Tongue (tissue), 2 donors: ENCODE measurements around the gene ARMC8. TPM values are rescaled to one million over a fixed set of nuclear protein-coding genes. Genes with fewer than 3 reads are reported as not detected.

Experiments used
- DNase-seq: peaks from one replicate; pipeline ENCODE4 v3.0.0-alpha.2; 2015
- total RNA-seq: library from RNA; depleted of rRNA; stranded (reverse); fragments of >200 nt; gene quantifications from one replicate; pipeline ENCODE4 v1.2.3, GENCODE V29; 2014

The ARMC8 gene
- total RNA-seq, 1 donor from 2014 or later: 65.9 TPM

DNA sequence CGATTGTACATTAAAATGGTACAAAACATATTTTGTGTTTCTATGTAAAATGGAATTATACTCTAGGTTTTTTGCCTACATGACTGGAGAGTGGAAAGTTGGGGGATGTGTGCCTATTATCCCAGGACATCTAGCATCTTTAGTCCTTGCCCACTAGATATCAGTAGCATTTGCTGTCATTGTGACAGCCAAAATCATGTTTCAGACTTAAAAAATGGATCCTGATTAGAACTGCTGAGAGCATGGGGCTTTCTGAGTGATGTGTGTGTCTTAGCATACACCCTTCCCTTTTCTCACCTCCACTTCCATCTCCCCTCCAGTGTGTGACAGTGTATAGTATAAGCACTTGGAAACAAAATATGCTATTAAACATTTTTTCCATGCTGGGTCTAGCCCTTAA is 13.3 kb downstream of the ARMC8 start:
- no peak for DNase-seq

- DNase-seq: no peak
Measured at GRCh38 chr3:138202945-138203701, 16.0 kb downstream of the ARMC8 start.

GRCh38 chr3:138203938-138204337 is 16.8 kb downstream of the ARMC8 start:
- no peak for DNase-seq

DNA sequence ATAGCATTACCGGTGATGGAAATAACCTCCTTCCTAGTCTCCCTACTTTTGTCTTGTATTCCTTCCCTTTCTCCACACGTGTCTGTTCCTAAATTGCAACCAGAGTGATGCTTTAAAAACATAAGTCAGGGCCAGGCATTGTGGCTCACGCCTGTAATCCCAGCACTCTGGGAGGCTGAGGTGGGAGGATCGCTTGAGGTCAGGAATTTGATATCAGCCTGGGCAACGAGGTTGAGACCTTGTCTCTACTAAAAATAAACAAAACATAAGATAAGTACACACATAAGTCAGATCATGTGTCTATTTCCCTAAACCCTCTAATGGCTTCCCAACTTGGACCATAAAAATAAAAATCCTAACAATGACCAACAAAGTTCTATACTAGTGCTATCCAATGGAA is 18.4 kb downstream of the ARMC8 start:
- no peak for DNase-seq

DNA sequence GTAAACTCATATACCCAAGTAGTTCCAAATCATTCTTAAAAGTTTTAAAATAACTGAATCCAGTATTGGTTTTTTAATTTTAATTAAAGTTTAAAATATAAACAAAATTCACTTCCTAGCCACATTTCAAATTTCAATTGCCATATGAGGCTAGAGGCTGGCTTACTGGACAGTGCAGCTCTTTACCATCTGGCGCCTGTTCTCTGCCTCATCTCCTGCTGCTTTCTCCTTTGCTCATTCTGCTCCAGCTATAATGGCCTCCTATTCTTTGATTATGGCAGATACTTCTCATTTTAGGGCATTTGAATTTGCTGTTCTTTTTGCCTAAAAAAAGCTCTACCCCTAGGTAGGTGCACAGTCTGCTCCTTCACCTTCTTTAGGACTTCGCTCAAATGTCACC is 19.1 kb downstream of the ARMC8 start:
- no peak for DNase-seq

DNA sequence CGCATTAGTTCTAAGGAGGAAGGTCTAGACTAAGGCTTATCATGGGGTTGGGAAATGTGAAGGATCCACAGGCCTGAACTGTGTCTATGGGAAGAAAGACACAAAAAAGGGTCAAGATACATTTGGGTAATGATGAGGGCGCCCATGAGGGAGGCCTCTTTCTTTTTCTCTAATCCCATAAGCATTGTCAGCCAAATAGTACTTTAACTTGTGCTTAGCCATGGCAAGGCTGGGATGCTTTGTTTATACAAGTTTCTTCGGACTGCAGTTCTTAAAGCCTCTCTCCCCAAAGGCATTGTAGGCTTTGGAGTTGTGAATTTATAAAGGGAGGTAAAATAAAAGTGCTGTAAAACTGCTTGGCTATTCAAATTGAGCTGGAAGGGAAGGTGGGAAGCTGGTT is 23.4 kb downstream of the ARMC8 start:
- no peak for DNase-seq

GRCh38 chr3:138213398-138214085 is 26.4 kb downstream of the ARMC8 start:
- DNase-seq: no peak

- no peak for DNase-seq
Measured at GRCh38 chr3:138219255-138219654, 32.2 kb downstream of the ARMC8 start.

- no peak for DNase-seq
Measured at GRCh38 chr3:138220242-138220641, 33.1 kb downstream of the ARMC8 start.

DNA sequence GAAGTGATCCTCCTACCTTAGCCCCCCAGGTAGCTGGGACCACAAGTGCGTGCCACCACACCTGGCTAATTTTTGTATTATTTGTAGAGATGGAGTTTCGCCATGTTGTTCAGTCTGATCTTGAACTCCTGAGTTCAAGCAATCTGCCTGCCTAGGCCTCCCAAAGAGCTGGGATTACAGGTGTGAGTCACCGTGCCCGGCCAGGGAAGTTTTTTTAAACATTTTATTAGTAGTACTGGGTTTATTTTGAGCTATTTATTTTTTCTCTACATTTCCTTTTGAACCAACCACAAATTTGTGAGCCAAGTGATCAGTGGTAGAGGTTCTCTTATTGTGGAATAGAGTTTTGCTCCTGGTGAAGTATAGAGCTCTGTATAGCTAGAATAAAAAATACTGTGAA is 33.7 kb downstream of the ARMC8 start:
- no peak for DNase-seq

DNA sequence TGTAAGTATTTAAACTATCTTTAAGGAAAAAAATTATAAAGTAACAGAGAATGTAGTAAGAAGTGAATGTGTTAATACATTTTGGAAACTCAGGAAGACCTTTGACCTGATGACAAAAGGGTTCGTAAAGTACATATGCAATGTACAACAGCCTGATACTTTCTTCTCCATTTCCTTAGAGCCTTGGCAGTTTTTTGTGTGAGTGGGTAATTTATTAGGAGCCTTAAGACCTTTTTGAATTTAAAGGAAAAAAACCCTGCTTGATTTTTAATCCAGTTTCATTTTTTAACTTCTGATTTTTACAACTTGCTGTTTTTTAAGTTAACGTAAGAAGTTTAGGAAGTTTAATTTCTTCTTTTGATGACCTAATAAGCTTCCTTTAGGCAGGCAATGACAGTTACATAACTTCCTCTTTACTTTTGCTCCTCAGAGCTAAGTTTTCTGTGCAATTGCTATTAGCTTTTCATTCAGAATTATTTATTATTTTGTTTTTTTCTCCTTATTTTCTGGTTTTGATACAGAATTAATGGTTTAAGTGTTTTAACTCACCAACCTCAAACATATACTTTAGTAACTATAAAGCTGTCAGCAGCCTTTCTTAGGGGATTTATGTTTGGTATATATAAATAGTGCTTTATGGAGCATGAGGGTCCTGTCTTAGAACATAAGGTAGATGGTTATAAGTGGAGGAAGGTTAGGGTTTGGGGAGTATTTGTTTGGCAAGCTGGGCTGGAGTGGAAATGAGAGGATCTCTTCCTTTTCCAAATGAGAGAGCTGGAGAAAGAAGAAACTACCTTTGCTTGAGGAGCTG is 35.2 kb downstream of the ARMC8 start:
- no peak for DNase-seq

DNA sequence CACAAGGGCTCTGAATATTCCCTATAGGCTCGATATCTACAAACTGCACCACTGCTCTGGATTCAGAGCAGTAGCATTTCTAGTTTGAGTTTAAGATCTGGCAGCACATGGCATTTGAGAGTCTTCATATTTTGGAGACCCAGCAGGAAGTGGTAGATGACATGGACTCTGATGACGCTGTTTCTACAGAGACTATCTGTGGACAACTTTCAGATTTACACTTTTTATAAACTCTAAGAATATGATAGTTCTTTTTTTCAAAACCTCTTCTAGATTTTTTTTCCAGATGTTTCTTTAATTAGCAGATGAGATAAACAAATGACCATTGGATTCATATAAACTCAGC is 35.8 kb downstream of the ARMC8 start:
- no peak for DNase-seq

GRCh38 chr3:138227650-138228049 is 40.5 kb downstream of the ARMC8 start:
- DNase-seq: no peak

GRCh38 chr3:138230525-138230924 is 43.4 kb downstream of the ARMC8 start:
- DNase-seq: no peak

DNA sequence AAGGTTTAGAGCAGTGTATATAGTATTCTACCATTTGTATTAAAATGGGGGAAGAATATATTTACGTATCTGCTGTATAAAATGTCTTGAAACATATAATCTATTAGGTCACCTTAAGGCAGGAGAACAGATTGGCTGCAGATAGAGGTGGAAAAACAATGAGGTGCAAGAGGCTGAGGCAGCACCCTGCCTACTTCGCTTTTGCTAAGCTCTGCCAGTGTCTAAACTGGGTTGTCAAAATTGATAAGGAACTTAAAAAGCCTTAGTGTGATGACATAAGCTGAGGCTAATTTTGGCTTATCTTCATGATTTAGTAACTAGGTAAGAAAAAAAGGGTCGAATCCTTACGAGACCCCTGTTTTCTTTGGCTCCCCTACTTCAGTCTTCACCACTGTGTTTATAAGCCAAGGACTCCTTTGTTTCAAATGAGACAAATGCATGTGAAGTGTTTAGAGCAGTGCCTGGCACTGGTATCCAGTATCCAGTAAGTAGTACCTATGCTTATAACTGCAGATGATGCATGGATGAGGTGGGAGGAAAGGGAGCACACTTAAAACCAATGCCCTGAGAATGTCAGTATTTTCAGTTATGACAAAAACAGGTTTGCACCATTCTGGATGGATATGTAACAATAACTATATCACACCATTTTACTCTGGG is 45.7 kb downstream of the ARMC8 start:
- DNase-seq: no peak

DNA sequence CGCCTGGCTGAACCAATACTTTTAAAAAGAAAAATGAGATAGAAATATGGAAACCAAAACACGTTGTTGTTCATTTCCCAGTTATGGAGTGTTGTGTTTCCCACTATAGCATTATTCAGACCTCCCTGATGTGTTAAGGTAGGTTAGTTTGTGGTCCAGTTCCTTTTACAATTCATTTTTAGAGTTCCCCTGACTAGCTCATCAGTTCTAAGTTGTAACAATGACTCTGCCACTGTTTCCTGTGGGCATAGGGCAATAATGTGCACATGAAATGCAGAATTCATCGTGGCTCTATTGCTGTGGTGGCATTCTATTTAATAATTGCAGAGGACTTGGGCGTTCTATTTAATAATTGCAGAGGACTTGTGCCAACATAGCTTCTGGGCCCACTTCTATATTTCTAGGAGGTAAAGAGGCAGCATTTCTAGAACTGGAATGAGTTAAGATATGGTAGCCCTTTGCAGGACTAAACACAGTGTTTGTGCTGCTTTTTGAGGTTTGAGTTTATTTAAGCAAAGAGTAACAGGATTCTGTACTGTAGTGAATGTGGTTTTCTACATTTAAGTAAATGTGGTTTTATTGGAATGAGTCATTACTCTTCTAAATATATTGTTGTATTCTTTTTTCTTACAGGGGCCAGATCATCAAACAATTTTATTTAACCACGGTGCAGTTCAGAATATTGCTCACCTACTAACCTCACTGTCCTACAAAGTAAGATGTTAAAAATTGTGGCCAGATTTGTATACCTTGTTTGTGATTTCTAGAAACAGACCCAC is 47.5 kb downstream of the ARMC8 start:
- DNase-seq: no peak

DNA sequence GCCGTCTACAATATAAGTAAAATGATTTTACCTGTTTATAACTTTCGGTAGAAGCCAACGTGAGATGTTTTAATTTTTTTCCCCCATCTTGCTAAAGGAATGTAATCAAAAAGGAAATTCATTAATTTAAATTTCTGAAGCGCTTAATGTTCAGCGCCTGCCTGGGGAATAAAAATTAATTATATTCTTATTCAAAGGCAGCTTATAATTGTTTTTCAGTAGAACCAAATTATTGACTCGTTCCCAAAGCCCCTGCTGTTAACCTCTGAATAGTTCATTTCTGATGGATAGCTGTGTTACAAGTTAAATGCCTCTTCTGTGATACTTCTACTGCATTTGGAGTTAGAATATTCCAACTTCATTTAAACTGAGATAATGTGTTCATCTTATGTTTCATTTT is 51.6 kb downstream of the ARMC8 start:
- DNase-seq: no peak

GRCh38 chr3:138241061-138241460 is 54.0 kb downstream of the ARMC8 start:
- no peak for DNase-seq

DNA sequence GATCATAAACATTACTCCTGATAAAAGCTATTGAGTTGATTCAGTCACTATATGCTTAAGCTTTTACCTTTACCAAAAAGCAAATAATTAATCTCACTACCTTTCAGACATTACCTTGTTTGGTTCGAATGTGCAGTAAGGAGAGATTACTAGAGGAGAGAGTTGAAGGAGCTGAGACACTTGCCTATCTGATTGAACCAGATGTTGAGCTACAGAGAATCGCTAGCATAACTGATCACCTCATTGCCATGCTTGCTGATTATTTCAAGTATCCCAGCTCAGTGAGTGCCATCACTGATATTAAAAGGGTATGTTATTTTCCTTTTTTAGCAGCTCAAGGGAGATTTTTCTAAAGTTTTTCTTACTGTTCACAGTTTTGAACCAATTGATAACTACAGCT is 54.6 kb downstream of the ARMC8 start:
- DNase-seq: no peak

GRCh38 chr3:138242466-138242865 is 55.4 kb downstream of the ARMC8 start:
- no peak for DNase-seq

DNA sequence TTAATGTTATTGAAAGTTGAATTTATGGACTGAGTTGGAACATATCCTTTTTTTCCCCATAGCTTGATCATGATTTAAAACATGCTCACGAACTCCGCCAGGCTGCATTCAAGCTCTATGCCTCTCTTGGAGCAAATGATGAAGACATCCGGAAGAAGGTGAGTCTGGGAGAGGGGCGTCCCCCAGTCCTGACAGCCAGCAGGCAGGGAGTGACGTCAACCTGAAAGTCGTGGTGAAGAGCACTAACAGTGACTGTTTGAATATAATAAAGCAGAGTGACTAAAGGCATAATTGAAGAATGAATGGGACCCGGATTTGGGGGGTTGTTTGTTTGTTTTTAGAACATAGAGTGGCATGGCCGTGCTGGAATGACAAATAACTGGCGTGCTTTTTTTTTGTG is 57.9 kb downstream of the ARMC8 start:
- no peak for DNase-seq

DNA sequence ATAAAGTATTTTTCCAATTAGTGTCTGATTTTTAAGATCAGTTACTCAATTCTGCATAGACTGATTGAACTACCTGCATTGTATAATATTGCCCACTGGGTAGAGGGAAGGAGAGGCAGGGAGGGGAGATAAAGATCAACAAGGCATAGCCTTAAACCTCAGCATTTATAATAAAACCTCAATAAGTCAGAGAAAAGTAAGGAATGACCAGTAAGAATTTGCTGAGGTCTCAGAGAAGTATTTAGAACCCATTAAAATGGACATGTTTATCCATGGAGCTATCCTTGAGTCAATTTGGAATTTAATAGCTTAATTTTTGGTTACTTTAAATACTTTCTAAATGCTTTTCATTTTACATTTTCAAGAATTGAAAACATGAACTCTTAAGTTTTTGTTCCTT is 62.5 kb downstream of the ARMC8 start:
- DNase-seq: no peak
